SKM-1 treated with dmso at 0.1 percent for 144 hours (cell line): ENCODE measurements around the gene FAM83C.
"Not testable (repeated sequence)": the region's sequence is repeated elsewhere in the genome, so short reads cannot be mapped to it uniquely, and the experiment has no call there.

ENCODE experiments used
- DNase-seq: peaks from one replicate; lab custom pipeline; 2025; ENCODE audit not compliant: unreplicated experiment; lab: John Stamatoyannopoulos, UW

The FAM83C gene

DNA sequence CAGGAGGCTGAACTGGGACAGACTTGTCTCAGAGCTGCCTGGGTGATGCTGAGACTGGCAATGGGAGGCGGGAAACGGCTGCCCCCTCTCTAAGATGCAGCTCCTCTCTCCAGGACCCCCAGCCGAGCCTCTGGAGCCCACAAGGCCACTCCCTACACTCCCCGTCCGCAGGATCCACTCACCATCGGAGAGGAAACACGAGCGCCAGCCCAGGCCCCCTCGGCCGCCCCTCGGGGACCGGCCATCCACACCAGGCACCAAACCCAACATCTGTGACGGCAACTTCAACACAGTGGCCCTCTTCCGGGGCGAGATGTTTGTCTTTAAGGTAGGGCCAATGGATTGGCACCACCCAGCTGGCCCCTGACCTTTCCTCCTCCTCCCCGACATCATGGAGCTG is 25.1 kb downstream of the FAM83C start:
- DNase-seq, result no peak

- DNase-seq, result no peak
These were observed 27.5 kb downstream of the FAM83C start for GRCh38 chr20:35264755-35265154.

GRCh38 chr20:35263532-35264341 is 28.5 kb downstream of the FAM83C start:
- no peak for DNase-seq

DNA sequence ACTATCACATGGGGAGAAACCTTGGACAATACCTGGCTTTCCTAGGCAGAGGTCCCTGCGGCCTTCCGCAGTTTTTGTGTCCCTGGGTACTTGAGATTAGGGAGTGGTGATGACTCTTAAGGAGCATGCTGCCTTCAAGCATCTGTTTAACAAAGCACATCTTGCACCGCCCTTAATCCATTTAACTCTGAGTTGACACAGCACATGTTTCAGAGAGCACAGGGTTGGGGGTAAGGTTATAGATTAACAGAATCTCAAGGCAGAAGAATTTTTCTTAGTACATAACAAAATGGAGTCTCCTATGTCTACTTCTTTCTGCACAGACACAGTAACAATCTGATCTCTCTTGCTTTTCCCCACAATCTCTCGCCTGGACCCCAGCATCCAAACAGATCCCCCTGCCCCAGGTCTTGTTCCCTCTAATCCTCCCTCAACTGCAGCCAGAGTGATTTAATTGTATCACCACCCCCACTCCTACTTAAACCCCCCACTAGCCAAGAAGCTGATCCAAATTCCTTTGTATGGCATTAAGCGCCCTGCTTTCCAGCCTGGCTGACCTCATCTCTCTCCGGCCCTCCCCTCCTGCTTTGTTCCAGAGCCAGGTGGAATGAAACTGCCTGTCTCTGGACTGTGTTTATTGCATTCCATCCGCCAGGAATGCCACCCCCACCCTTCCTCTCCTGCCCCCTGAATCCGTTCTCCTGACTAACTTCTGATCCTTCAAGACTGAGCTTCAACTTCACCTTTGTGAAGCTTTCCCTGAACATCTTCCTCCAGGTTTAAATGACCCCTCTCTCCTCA is 29.3 kb downstream of the FAM83C start:
- not testable (repeated sequence) for DNase-seq

- DNase-seq, result not testable (repeated sequence)
These were observed 29.9 kb downstream of the FAM83C start for GRCh38 chr20:35262321-35262720.

DNA sequence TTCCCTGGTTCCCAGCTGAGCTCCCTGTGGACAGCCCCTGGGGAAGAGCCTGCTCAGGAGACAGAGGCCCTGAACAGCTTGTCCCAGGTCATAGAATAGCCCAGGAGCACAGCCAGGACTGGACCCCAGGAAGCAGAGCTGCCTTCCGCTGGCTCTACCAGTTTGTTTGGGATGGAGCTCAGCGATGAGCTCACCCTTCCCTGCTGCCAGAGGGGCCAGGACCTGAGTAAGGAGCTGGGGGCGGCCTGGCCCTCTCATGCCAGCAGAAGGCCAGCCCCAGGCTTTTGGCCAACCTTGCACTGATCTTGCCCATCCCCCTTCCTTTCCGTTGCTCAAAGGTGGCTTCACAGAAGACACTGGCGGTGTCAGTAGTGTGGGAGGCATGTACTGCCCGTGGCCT is 31.8 kb downstream of the FAM83C start:
- no peak for DNase-seq

- DNase-seq, result no peak
These were observed 34.9 kb downstream of the FAM83C start for GRCh38 chr20:35257175-35257909.

DNA sequence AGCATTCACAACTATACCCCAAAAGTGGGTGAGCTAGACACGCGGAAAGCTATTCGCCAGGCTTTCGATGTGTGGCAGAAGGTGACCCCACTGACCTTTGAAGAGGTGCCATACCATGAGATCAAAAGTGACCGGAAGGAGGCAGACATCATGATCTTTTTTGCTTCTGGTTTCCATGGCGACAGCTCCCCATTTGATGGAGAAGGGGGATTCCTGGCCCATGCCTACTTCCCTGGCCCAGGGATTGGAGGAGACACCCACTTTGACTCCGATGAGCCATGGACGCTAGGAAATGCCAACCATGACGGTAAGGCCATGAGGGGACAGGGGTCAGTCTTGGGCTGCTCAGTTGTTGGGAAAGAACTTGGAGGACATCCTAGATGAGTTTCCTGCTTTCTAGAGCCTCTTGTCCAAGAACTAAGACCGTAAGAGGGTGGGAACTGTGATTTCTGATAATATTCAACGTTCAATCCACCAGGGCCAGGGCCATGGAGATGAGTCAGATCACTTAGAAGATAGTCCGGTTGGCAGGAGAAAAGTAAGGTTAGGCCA is 37.7 kb downstream of the FAM83C start:
- no peak for DNase-seq

- no peak for DNase-seq
These were observed 39.2 kb downstream of the FAM83C start for GRCh38 chr20:35253010-35253409.

- DNase-seq, result not testable (repeated sequence)
These were observed 39.6 kb downstream of the FAM83C start for GRCh38 chr20:35252598-35252997.

GRCh38 chr20:35252037-35252461 is 40.2 kb downstream of the FAM83C start:
- no peak for DNase-seq

GRCh38 chr20:35251613-35251940 is 40.6 kb downstream of the FAM83C start:
- no peak for DNase-seq

GRCh38 chr20:35248641-35249475 is 43.4 kb downstream of the FAM83C start:
- DNase-seq, result no peak

GRCh38 chr20:35246723-35247122 is 45.5 kb downstream of the FAM83C start:
- no peak for DNase-seq

DNA sequence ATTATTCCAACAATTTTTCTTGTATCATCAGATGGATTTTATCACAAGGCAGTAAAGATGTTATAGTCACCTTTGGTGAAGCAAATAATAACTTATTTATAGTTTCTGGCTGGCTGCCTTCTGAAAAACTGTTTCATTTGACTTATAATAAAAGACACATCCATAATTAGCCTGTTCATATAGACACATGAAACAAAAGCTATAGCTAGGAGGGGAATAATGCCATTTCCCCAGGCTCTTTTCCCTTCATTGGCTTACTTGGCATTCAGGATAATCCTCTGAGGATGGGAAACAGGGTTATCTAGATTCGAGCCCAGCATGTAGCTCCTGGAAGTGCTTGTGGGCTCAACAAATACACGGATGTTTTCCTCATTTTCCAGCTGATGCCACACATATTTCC is 48.2 kb downstream of the FAM83C start:
- DNase-seq, result no peak

DNA sequence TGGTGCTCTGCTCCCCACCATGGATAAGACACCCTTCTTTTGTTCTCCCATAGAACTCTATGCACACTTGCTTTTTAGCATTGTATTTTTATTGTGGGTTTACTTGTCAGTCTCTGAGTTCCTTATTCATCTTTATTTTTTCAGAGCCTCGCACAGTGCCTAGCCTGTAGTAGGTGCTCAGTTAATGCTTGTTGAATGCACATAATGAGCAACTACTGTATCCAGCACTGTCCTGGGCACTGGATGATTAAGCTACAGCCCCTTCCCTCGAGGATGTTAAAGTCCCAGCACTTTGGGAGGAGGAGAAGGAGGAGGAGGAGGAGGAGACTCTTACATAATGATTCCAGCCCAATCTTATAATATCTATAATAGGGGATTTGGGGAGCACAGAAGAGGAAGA is 48.9 kb downstream of the FAM83C start:
- DNase-seq, result no peak

DNA sequence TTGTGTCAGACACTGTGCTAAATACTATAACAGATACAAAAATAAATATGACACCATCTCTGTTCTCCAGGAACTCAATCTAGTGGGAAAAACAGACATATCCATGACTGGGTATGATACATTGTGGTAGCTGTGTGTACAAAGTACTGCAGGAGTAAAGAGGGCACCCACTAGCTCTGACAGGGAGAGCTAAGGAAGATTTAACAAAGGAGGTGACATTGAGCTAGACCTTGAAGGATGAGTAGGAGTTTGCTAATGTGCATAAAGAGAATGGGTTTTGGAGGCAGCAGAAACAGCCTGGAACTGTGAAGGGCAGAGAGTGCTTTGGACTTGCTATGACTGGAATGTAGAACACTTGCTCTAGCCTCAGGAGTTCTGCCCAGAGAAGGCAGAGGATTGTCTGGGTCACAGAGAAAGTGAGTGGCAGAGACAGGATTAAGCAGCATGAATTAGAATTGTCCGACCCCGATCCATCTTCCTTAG is 51.4 kb downstream of the FAM83C start:
- DNase-seq, result no peak

DNA sequence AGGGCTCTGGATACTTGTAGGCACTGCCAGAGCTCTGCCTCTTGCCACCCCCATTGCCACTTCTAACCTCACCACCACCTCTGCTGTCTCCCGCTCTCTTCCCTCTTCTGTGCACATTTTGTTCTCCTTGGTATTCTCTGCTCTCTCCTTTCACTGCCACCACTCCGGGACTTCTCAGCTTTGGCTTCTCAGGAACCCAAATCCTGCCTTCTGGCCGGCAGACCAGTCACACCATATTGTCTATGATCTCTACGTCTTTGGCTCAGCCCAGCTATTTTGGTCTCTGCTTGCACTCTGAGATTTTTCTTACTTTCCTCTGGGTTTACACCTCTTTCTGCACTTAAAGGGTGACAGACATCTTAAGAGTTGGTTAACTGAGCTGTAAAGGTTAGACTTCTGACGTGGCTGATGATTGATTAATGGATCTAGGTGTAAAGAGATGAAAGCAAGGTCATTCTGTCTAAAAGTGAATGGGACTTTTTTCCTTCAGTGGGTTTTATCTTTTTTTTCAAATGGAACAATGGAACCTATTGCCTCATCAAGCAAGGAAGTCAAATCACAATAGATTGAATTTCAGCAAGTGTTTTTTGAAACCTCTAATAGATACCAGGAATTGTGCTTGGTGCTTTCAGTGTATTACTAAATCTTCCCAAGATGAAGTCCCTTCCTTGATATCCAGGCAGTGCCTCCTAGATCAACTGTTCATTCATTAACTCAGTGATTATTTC is 52.0 kb downstream of the FAM83C start:
- no peak for DNase-seq

GRCh38 chr20:35238735-35239134 is 53.5 kb downstream of the FAM83C start:
- no peak for DNase-seq

DNA sequence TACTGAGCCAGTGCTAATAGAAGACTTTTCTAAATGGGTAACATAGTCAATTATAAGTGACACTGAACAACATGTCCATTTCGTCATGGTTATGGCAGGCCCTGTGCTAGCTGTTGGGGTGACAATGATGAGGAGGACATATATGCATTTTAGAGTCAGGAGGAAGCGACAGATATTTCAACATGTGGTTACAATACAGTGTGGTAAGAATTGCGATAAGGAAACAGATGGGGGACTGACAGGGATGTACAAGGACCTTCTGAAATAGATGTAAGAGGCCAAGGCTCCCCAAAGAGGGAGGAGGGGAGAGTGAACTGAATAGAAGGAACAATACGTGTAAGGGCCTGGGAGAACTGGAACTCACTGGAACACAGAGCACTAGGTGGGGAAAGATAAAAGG is 54.1 kb downstream of the FAM83C start:
- peak; percentile 92 for DNase-seq
